ENCODE results near the gene PDLIM7. TPM values are rescaled to one million over a fixed set of nuclear protein-coding genes. Genes with fewer than 3 reads are reported as not detected.

Gene PDLIM7
- total and polyA plus RNA-seq, 10 of the 15 experiments (the other 5 are each of a cell fraction or from before 2014, with no cell fraction given) = 0.82 to 36.6 (median 19.3) TPM

DNA sequence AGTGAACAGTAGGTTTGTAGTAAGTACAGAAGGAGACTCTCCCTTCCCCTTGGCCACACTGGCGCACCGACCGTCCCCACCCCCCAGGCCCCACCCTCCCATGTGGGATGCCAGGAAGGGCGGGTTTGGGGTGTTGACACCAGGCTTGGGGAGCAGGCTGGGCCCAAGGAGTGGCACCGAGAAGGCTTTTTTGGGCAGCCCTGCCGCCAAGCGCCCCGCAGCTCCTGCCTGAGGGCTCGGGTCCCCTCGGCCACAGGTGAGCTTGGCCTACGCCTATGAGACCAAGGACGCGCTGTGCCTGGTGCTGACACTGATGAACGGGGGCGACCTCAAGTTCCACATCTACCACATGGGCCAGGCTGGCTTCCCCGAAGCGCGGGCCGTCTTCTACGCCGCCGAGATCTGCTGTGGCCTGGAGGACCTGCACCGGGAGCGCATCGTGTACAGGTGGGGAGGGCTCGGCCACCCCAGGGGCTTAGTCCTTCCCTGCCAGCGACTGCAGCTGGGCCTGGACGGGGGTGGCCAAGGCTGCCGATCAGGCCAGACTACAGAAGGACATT is 63.7 kb downstream of the PDLIM7 start (continued):
- TF ChIP-seq, protein P1, sequence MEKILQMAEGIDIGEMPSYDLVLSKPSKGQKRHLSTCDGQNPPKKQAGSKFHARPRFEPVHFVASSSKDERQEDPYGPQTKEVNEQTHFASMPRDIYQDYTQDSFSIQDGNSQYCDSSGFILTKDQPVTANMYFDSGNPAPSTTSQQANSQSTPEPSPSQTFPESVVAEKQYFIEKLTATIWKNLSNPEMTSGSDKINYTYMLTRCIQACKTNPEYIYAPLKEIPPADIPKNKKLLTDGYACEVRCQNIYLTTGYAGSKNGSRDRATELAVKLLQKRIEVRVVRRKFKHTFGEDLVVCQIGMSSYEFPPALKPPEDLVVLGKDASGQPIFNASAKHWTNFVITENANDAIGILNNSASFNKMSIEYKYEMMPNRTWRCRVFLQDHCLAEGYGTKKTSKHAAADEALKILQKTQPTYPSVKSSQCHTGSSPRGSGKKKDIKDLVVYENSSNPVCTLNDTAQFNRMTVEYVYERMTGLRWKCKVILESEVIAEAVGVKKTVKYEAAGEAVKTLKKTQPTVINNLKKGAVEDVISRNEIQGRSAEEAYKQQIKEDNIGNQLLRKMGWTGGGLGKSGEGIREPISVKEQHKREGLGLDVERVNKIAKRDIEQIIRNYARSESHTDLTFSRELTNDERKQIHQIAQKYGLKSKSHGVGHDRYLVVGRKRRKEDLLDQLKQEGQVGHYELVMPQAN (conservative IDR thresholded peaks at IDR 0.05) = no peak
- no peak for TF ChIP-seq TAF1 (IDR thresholded peaks at IDR 0.05; ENCODE audit: borderline replicate concordance, low read depth, low read length)

Other genes with a start within 250 kb of the PDLIM7 start
Only the 7 nearest of the 16 such genes appear.
- 6.9 and 7.1 TPM in 2 replicates for gene F12, start 88.0 kb downstream of the PDLIM7 start, total RNA-seq (2014; rRNA removed)
- gene F12, start 88.0 kb downstream of the PDLIM7 start, total RNA-seq (2014; rRNA removed; fragmentation: Illumina TruSeq; extraction: Trizol) = 0.49 and 0.74 TPM in 2 replicates
- gene F12, start 88.0 kb downstream of the PDLIM7 start, total RNA-seq (2021) = 5.8 and 7.1 TPM in 2 replicates
- 2.3 and 5.2 TPM in 2 replicates for gene F12, start 88.0 kb downstream of the PDLIM7 start, polyA plus RNA-seq (2011; rRNA removed)
- 0.25 and 0.82 TPM in 2 replicates for gene F12, start 88.0 kb downstream of the PDLIM7 start, polyA plus RNA-seq (2014; fragmentation: Illumina TruSeq; extraction: Trizol)
- gene F12, start 88.0 kb downstream of the PDLIM7 start, polyA plus RNA-seq (2014; fragmentation: Nextera tagmentation; extraction: Ambion mirVana) = under 1 TPM; 0.50 to 0.82 TPM
- 5.9 and 9.9 TPM in 2 replicates for gene F12, start 88.0 kb downstream of the PDLIM7 start, polyA plus RNA-seq (2014; rRNA removed)
- 10 to 100 TPM in 1 of 2 experiments, 1 to 10 TPM in 1; 9.7 to 11.3 TPM for gene F12, start 88.0 kb downstream of the PDLIM7 start, polyA plus RNA-seq (2016; fragmentation: Nextera tagmentation; extraction: Ambion mirVana)
- gene GRK6, start 70.9 kb downstream of the PDLIM7 start, total RNA-seq (2014; rRNA removed) = 82.3 and 90.7 TPM in 2 replicates
- 43.6 and 46.7 TPM in 2 replicates for gene GRK6, start 70.9 kb downstream of the PDLIM7 start, total RNA-seq (2014; rRNA removed; fragmentation: Illumina TruSeq; extraction: Trizol)
- 118 and 124 TPM in 2 replicates for gene GRK6, start 70.9 kb downstream of the PDLIM7 start, total RNA-seq (2021)
- 28.1 and 38.1 TPM in 2 replicates for gene GRK6, start 70.9 kb downstream of the PDLIM7 start, polyA plus RNA-seq (2011; rRNA removed)
- 8.6 and 31.1 TPM in 2 replicates for gene GRK6, start 70.9 kb downstream of the PDLIM7 start, polyA plus RNA-seq (2014; fragmentation: Illumina TruSeq; extraction: Trizol)
- gene GRK6, start 70.9 kb downstream of the PDLIM7 start, polyA plus RNA-seq (2014; fragmentation: Nextera tagmentation; extraction: Ambion mirVana) = 1 to 10 TPM in 1 of 2 experiments, under 1 TPM in 1; 0.79 to 2.6 TPM
- 78.2 and 85.5 TPM in 2 replicates for gene GRK6, start 70.9 kb downstream of the PDLIM7 start, polyA plus RNA-seq (2014; rRNA removed)
- 10 to 100 TPM; 13.5 to 45.1 TPM for gene GRK6, start 70.9 kb downstream of the PDLIM7 start, polyA plus RNA-seq (2016; fragmentation: Nextera tagmentation; extraction: Ambion mirVana)
- 12.0 and 15.3 TPM in 2 replicates for gene PRR7, start 50.8 kb downstream of the PDLIM7 start, total RNA-seq (2014; rRNA removed)
- gene PRR7, start 50.8 kb downstream of the PDLIM7 start, total RNA-seq (2014; rRNA removed; fragmentation: Illumina TruSeq; extraction: Trizol) = 0.40 and 0.60 TPM in 2 replicates
- 15.7 and 15.9 TPM in 2 replicates for gene PRR7, start 50.8 kb downstream of the PDLIM7 start, total RNA-seq (2021)
- gene PRR7, start 50.8 kb downstream of the PDLIM7 start, polyA plus RNA-seq (2011; rRNA removed) = 0.89 and 3.9 TPM in 2 replicates
- 0.09 TPM in 1 of 2 replicates, not detected in the other for gene PRR7, start 50.8 kb downstream of the PDLIM7 start, polyA plus RNA-seq (2014; fragmentation: Illumina TruSeq; extraction: Trizol)
- not detected for gene PRR7, start 50.8 kb downstream of the PDLIM7 start, polyA plus RNA-seq (2014; fragmentation: Nextera tagmentation; extraction: Ambion mirVana)
- 18.8 and 21.0 TPM in 2 replicates for gene PRR7, start 50.8 kb downstream of the PDLIM7 start, polyA plus RNA-seq (2014; rRNA removed)
- 1 to 10 TPM; 4.6 TPM for gene PRR7, start 50.8 kb downstream of the PDLIM7 start, polyA plus RNA-seq (2016; fragmentation: Nextera tagmentation; extraction: Ambion mirVana)
- gene DBN1, start 24.0 kb downstream of the PDLIM7 start, total RNA-seq (2014; rRNA removed) = 36.0 and 42.0 TPM in 2 replicates
- 16.8 and 19.2 TPM in 2 replicates for gene DBN1, start 24.0 kb downstream of the PDLIM7 start, total RNA-seq (2014; rRNA removed; fragmentation: Illumina TruSeq; extraction: Trizol)
- 75.4 and 81.0 TPM in 2 replicates for gene DBN1, start 24.0 kb downstream of the PDLIM7 start, total RNA-seq (2021)
- gene DBN1, start 24.0 kb downstream of the PDLIM7 start, polyA plus RNA-seq (2011; rRNA removed) = 10.0 and 14.1 TPM in 2 replicates
- gene DBN1, start 24.0 kb downstream of the PDLIM7 start, polyA plus RNA-seq (2014; fragmentation: Illumina TruSeq; extraction: Trizol) = 3.2 and 15.9 TPM in 2 replicates
- gene DBN1, start 24.0 kb downstream of the PDLIM7 start, polyA plus RNA-seq (2014; fragmentation: Nextera tagmentation; extraction: Ambion mirVana) = under 1 TPM; 0.18 to 0.62 TPM
- 49.0 and 58.5 TPM in 2 replicates for gene DBN1, start 24.0 kb downstream of the PDLIM7 start, polyA plus RNA-seq (2014; rRNA removed)
- gene DBN1, start 24.0 kb downstream of the PDLIM7 start, polyA plus RNA-seq (2016; fragmentation: Nextera tagmentation; extraction: Ambion mirVana) = 10 to 100 TPM; 36.5 to 38.0 TPM
- gene DOK3, start 12.2 kb upstream of the PDLIM7 start, total RNA-seq (2014; rRNA removed) = 48.8 and 52.6 TPM in 2 replicates
- gene DOK3, start 12.2 kb upstream of the PDLIM7 start, total RNA-seq (2014; rRNA removed; fragmentation: Illumina TruSeq; extraction: Trizol) = 16.4 and 17.7 TPM in 2 replicates
- 95.3 and 107 TPM in 2 replicates for gene DOK3, start 12.2 kb upstream of the PDLIM7 start, total RNA-seq (2021)
- gene DOK3, start 12.2 kb upstream of the PDLIM7 start, polyA plus RNA-seq (2011; rRNA removed) = 26.3 and 51.5 TPM in 2 replicates
- gene DOK3, start 12.2 kb upstream of the PDLIM7 start, polyA plus RNA-seq (2014; fragmentation: Illumina TruSeq; extraction: Trizol) = 42.7 and 47.0 TPM in 2 replicates
- 1 to 10 TPM; 6.6 to 8.0 TPM for gene DOK3, start 12.2 kb upstream of the PDLIM7 start, polyA plus RNA-seq (2014; fragmentation: Nextera tagmentation; extraction: Ambion mirVana)
- 89.0 and 112 TPM in 2 replicates for gene DOK3, start 12.2 kb upstream of the PDLIM7 start, polyA plus RNA-seq (2014; rRNA removed)
- 10 to 100 TPM; 53.7 to 68.5 TPM for gene DOK3, start 12.2 kb upstream of the PDLIM7 start, polyA plus RNA-seq (2016; fragmentation: Nextera tagmentation; extraction: Ambion mirVana)
- 184 and 215 TPM in 2 replicates for gene DDX41, start 19.4 kb upstream of the PDLIM7 start, total RNA-seq (2014; rRNA removed)
- gene DDX41, start 19.4 kb upstream of the PDLIM7 start, total RNA-seq (2014; rRNA removed; fragmentation: Illumina TruSeq; extraction: Trizol) = 56.3 and 59.3 TPM in 2 replicates
- gene DDX41, start 19.4 kb upstream of the PDLIM7 start, total RNA-seq (2021) = 136 and 149 TPM in 2 replicates
- 83.0 and 114 TPM in 2 replicates for gene DDX41, start 19.4 kb upstream of the PDLIM7 start, polyA plus RNA-seq (2011; rRNA removed)
- gene DDX41, start 19.4 kb upstream of the PDLIM7 start, polyA plus RNA-seq (2014; fragmentation: Illumina TruSeq; extraction: Trizol) = 36.1 and 59.5 TPM in 2 replicates
- 10 to 100 TPM; 32.7 to 67.6 TPM for gene DDX41, start 19.4 kb upstream of the PDLIM7 start, polyA plus RNA-seq (2014; fragmentation: Nextera tagmentation; extraction: Ambion mirVana)
- 176 and 216 TPM in 2 replicates for gene DDX41, start 19.4 kb upstream of the PDLIM7 start, polyA plus RNA-seq (2014; rRNA removed)
- gene DDX41, start 19.4 kb upstream of the PDLIM7 start, polyA plus RNA-seq (2016; fragmentation: Nextera tagmentation; extraction: Ambion mirVana) = 100 to 1,000 TPM in 1 of 2 experiments, 10 to 100 TPM in 1; 85.9 to 101 TPM
- gene FAM193B, start 57.0 kb upstream of the PDLIM7 start, total RNA-seq (2014; rRNA removed) = 29.3 and 32.4 TPM in 2 replicates
- gene FAM193B, start 57.0 kb upstream of the PDLIM7 start, total RNA-seq (2014; rRNA removed; fragmentation: Illumina TruSeq; extraction: Trizol) = 22.6 and 26.2 TPM in 2 replicates
- 34.3 and 47.0 TPM in 2 replicates for gene FAM193B, start 57.0 kb upstream of the PDLIM7 start, total RNA-seq (2021)
- gene FAM193B, start 57.0 kb upstream of the PDLIM7 start, polyA plus RNA-seq (2011; rRNA removed) = 26.7 and 37.8 TPM in 2 replicates
- gene FAM193B, start 57.0 kb upstream of the PDLIM7 start, polyA plus RNA-seq (2014; fragmentation: Illumina TruSeq; extraction: Trizol) = 10.7 and 27.6 TPM in 2 replicates
- 10 to 100 TPM in 1 of 2 experiments, 1 to 10 TPM in 1; 3.3 to 11.1 TPM for gene FAM193B, start 57.0 kb upstream of the PDLIM7 start, polyA plus RNA-seq (2014; fragmentation: Nextera tagmentation; extraction: Ambion mirVana)
- 44.1 and 51.8 TPM in 2 replicates for gene FAM193B, start 57.0 kb upstream of the PDLIM7 start, polyA plus RNA-seq (2014; rRNA removed)
- 10 to 100 TPM in 1 of 2 experiments, 1 to 10 TPM in 1; 9.0 to 14.5 TPM for gene FAM193B, start 57.0 kb upstream of the PDLIM7 start, polyA plus RNA-seq (2016; fragmentation: Nextera tagmentation; extraction: Ambion mirVana)

Data from GM12878 (cell line).